Fibroblast of peridontal ligament (primary cell): ENCODE results near the gene PCSK6.

Experiments used
- DNase-seq: peaks from one replicate; pipeline ENCODE4 v3.0.0-alpha.2; 2010; ENCODE audit errors: extremely low read depth

The PCSK6 gene

DNA sequence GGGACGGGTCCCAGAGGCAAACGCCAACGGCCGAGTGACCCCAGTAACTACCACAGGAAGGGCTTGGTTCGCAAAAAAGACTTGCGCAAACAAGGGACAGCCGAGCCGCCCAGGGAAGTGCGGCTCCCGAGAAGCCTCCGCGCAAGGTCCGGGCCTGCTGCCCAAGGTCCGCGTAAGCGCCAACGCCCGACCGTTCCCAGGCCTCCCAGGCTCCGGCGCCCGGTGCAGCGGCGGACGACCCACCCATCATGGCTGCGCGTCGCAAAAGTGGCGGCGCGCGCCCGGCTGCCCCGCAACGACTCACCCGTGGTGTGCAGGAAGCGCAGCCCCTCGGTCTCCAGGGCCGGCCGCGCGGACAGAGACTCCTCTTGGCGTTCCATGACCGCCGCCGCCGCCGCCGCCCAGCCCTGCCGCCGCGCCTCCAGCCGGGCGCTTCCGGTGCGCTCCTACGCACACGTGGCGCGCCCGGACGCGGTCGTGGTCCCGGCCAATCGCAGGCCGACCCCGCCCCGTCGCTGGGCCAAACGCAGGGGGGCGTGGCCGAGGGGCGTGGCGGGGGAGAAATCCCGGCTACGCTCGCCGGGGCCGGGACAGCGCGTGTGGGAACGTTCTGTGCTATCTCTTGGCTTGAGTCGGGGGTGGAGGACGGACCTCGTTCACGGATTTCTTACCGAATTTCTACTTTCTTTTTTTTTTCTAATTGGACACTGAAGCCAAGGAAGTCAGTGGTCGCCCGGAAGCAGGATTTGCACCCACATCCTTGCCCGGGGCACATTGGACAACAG is 212.3 kb downstream of the PCSK6 start, which contains the start of gene SELENOS:
Gene SELENOS, minus strand, starts transcription at position 448 of the 785 bp plus-strand sequence. Its CDS starts 68 bp downstream, at position 380.
- peak; percentile 76 for DNase-seq

DNA sequence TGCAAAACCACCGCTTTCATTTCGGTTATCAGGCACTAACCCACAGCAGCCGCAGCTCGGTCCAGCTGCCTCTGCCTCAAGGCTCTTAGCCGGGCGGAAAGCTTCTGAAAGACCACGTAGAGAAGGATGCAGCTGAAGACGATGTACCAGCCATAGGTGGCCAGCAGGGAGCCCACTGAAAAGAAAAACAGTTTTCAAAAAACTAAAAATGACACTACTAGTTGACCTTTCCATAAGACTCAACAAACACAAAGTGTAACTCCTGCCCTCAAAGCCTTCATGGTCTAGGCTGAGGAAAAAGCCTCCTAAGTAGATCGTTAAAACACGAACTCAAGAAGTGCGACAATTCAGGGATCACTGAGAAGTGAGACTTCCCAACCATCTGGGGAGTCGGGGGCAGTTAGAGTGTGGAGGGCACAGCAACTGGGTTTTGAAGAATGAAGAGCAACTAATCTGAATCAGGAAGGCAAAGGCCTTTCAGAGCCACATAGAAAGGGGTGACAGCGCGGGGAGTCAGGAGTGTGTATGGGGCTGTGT is 212.9 kb downstream of the PCSK6 start:
- peak; percentile 46 for DNase-seq

DNA sequence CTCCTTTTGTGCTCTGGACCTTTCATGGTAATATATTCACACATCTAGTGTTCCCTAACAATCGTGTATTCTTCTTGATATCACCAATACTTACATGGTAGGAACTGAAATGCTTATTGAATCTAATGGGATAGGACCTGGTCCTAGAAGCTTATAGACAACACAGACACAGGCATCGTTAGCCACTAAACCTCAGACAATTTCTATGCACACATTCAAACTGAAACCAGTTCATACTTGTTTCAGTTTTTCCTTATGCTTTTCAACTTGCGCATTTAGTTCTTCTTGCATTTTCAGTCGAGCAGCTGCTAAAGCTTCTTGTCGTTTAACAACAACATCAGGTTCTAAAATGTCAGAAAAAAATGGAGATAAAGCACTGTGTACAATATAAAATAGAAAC is 214.5 kb downstream of the PCSK6 start:
- DNase-seq, result no peak

DNA sequence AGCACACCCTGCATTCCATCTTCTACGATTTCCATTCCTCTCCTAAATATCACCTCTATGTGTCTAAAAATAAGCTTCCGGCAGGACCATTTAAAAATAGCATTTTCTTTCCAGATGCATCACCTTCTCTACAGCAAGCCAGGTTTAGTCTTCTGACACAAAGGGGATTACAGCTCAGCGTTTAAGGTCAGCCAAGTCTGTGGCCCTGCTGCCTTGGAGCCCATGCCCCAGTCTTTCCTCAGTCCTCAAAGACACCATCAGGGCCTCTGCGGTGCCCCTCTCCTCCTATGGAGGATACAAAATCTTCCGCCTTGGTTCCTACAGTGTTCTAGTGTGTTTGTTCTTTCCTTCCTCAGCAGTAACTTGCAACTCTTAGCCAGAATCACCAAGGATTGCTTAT is 216.0 kb downstream of the PCSK6 start:
- no peak for DNase-seq

DNA sequence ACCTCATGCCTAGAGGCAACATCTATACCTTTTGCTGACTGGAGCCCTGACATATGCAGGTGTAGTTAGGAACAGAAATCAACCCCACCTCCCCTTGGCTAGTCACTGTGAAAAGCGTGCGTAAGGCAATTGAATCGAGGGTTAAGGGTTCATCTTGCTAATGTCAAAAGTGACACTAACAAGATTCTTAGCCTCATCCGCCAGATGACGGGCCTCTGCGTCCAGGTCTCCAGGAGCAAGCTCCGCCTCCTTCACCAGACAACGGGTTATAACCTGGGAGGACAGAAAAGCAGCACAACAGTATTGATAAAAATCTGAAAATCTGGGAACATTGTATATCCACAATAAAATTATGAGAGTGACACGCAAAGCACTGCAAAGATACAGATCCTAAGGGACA is 216.9 kb downstream of the PCSK6 start:
- no peak for DNase-seq

DNA sequence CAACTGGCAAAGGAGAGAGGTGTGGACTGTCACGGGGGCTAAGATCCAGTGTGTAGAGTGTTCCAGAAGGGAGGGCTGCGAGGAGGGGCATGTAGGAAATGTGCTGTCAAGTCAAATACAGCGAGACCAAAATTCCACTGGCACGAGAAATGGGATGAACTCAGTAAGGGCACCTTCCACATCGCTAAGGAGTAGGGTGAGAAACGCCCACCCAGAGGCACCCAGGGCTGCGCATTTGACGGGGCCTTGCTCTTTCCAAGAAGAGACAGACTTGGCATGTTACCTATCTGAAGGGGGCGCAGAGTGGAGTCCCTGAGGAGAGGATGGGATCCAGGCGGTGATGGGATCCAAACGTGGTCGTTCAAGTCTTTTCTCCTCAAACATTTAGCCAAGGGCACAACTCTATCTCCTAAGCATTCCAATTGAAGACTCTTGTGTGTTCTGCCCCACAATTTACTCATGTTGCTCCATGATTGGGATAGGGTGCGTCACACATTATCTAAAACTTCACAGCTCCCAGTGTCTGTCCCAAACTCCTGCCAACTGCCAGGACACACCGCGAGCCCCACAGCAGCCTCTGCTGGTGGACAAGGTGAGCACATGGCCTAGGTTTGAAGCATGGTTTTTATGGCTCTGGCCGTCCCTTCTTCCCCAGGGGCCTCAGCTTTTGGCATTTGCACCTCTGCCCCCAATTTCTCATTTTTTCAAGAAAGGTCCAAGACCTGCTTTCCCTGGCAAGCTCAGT is 219.9 kb downstream of the PCSK6 start:
- DNase-seq, result no peak

DNA sequence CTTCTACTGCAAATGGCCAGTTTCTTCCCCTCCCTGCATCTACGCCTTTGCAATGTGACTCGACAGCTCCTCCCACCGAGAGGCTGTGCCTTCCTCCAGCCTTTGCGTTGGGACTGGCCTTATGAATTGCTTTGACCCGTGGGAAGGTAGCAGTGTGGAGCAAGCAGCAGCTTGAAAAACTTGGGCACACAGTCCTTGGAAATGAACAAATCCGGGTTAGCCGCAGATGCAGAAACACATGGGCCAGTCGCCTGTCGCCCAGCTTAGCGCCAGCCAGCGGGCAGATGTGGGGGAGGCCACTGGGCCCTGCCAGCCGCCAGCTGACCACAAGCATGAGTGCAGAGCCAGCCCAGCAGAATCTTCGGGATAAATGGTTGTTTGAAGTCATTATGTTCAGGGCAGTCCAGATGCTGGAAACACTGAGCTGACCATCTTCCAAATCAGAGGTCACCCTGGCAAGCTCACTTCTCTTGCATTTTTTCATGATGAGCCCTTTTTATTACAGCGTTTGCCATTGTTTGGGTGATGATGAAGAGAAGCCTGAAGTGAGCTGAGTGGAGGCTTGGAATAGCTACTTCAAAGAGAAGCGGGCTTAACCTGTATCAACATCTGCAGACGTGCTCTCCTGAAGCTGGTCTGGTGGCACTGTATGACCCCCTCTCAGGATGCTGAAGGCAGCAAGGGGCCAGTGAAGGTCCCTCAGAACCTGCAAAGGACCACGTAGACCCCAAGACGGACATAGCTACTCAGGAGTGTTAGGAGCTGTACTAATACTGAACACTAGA is 222.0 kb downstream of the PCSK6 start:
- DNase-seq, result peak; percentile 96

DNA sequence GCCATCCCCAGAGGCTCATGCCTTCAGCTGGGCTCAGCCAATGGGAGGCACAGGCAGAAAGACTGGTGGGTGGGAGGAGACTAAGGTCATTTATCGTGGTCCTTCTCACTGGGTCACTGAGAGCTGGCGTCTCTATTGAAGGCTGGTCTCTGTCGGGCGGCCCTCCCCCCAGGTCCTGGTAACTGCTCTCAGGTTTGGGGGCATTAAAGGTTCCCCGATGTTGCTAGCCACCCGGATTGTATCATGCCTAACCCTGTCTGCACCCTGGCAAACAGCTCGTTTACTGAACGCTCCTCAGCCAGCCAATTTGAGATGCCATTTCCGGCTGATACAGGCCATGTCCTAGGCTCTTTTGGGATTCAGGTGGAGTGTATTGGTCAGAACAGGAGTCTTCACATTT is 222.7 kb downstream of the PCSK6 start:
- no peak for DNase-seq

DNA sequence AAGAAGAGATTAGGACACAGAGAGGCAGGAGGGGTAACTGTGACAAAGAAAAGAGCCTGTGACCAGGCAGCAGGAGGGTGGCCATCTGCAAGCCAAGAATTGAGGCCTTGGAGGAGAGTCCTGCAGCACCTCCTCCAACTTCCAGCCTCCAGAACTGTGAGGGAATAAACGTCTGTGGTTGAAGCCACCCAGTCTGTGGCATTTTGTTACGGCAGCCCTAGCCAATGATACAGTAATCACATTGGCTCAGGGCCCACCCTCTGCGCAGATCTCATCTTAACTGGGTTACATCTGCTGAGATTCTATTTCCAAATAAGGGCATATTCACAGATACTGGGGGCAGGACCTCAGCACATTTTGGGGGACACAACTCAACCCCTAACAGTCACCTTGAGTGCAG is 223.5 kb downstream of the PCSK6 start:
- peak; percentile 92 for DNase-seq

DNA sequence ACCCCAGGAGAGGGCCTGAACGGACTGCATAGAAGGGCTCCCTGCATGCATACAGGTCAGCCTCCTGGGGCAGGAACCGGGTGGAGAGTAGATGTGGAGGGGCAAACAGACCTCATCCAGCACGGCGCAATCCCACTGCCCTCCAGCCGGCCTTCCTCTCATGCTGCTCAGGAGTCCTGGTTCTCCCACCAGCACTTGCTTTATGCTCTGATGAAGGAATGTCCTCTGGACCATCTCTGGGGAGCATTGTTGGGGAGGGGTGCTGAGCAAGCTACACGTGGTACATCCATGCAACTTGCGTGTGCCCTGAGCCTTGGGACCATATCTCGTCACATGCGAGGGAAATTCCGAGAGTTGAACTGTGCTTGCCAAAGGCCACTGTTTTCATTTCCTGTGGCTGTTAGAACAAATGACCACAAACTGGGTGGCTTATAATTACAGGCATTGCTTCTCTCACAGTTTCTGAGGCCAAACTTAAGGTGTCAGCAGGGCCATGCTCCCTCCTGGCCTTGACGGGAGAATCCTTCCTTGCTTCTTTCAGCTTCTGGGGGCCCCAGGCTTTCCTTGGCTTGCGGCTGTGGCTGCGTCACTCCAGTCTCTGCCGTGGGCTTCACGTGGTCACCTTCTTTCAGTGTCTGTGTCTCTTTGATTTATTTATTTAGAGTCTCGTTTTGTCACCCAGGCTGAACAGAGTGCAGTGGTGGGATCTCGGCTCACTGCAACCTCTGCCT is 224.4 kb downstream of the PCSK6 start:
- DNase-seq, result no peak

DNA sequence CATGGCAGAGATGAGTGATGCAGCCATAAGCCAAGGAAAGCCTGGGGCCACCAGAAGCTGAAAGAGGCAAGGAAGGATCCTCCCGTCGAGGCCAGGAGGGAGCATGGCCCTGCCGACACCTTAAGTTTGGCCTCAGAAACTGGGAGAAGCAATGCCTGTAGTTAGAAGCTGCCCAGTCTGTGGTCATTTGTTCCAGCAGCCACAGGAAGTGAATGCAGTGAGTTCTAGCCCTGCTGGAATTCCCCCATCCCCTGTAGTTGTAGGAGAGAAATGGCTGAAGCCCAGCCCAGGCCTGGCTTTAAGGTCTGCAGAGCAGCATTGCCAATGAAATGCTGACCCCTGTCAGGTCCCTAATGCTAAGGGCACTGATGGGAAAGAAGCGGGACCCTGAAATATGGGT is 225.5 kb downstream of the PCSK6 start:
- no peak for DNase-seq

DNA sequence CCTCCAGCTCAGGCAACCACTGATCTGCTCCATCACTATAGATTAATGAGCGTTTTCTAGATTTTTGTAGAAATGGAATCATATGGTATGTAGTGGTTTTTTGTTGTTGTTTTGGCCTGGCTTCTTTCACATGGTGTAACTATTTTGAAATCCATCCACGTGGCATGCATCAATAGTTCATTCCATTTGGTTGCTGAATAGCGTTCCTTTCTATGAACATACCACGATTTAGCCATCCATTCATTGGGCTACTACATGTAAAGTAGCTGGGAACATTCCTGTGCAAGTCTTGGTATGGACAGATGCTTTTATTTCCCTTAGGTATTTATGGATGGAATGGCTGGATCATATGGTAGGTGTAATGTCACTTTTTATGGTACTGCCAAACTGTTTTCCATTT is 227.0 kb downstream of the PCSK6 start:
- no peak for DNase-seq

DNA sequence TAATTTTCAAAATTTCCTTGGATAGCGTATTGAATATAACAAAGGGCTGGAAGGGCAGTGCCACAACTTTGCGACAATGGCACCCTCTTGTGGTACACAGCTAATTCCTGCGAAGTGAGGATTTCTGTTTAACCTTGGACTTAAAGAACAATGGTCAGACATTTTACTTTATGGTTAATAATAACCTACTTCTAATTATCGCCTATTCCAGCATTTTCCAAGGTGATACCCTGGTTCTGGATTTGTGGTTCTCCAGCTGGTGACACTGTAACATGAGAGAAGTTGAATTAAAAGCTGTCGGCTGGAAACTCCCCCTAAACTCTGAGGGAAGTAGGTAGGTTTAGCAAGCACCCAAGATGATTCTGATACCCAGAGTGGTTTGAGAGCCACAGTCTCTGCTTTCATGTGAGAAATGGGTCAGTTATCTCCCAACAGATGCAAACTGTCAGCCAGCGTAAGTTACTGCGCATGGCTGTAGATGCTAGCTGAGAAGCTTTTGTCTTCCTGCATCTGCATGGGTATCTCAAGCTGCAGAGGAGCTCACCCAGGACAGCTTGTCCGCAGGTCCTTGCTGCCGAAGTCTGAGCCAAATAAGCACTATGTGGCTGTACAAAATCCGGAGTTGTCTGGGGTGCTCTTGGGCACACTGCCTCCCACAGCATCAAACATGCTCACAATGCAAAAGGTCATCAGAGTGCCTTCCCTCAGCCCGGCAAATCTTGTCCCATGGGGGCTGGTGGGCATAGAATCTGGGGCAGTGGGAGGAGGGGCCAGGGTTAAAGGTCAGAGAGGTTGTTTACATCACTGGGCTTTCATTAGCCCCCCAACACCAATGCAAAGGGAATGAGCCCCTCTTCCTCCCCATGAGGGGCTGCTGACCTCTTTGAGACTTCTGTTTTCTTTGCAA is 231.0 kb downstream of the PCSK6 start:
- DNase-seq, result peak; percentile 88

DNA sequence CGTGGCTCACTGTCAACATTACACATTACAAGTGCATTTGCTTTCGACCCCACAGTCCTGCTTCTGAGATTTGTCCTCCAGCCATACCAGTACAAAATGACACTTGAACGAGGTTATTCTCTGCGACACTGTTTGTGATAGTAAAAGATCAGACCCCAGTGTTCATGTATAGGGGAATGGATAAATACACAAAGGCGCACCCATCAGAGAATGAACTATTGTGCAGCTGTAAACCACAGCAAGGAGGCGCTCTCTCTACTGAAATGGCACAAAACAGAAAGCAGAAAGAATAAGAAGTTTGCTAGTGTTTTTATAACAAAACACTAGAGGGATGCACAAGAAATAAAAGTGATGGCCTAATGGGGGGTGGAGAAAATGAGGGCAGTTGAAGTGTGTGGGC is 232.8 kb downstream of the PCSK6 start:
- DNase-seq, result no peak

DNA sequence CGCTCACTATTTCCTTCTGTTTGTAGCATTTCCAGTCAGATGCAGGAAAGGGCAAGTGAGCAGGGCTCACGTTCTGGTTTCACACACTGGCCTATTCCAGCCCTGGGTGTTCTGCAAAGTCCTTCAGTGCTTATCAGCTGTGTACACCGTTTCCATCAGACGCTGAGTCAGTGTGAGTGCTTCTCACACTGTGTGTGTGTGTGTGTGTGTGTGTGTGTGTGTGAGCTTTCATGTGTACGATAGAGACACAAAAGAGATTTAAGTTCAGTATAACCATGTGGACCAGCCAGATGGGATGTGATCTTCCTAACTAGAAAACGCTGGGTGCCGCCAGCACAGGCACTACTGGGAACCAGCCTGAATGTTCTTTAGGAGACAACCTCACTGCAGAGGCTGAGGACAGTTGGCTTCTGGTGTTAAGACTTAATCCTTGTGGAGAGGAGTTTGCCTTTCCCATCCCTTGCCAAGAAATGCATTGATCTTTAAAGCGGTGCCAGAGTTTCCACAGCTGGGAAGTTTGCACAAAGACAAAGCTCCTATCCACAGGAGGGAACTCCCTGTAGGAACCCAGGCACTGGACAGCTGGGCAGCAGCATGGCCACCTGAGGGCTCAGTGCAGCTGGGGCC is 233.8 kb downstream of the PCSK6 start:
- DNase-seq, result peak; percentile 64

DNA sequence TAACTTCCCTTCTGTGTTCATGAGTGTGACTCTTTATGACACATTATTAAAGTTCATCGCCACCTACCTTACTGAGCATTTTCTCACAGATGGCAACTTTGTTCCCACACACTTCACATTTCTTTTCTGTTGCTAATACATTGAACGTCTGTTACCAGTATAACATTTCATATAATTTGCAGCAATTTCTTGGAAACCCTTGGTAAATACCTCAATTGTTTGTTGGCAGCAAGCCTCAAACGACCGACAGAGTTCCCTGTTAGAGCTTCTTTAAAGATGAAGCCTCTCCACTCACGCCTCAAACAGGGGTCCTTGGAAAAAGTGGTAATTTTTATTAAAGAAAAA is 234.5 kb downstream of the PCSK6 start:
- DNase-seq, result peak; percentile 67

DNA sequence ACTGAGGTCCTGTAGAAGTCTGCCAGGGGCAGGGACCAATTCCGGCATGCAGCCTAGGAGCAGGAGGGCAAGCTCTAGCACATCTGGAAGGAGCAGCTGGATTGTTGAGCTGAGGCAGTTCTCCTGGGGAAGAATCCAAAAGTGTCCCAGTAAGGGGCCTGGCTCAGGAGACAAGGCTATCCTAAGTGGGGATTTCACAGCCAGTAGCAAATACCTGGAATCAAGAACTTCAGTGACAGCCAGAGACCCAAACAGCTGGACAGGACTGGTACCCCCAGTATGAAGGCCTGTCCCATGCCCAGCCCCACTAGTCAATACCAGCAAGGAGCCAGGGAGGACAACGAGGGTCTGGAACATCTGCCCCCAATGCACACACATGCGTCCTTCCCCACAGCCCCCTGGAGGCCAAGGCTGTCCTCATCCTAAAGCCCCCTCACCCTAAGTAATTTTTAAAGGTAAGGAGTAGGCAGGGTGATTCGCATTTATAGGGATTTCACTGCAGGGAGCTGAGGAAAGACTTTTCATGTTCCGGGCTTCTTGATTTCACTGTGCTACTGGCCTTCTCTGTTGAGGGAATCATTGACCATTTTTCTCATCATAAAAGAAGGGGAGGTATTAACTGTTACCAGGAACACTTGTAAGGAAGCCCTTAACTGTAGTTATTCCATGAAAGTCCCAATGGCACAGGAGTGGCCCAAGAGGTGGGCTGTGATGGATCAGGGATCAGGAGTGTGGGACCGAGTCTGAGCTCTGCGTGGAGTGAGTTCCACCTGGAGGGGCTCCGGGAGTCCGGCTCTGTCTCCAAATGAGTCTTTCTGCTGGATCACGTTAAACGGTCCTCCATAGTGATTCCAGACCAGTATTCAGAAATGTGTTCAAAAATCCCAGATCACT is 235.1 kb downstream of the PCSK6 start:
- no peak for DNase-seq
